OCI-LY1 (cell line): ENCODE data around the gene EXTL2.

ENCODE experiments used
- H2AFZ ChIP-seq: fragments of 200-600 bp; sonication (generic), shearing (Covaris generic); 2 replicates; pipeline ENCODE4 v1.6.0; 2014; ENCODE audit warnings: antibody characterized with exemption, mild to moderate bottlenecking, low read length
- H3F3A ChIP-seq: fragments of 200-600 bp; sonication (generic), shearing (Covaris generic); 2 replicates; pipeline ENCODE4 v1.6.0; 2014; ENCODE audit warnings: mild to moderate bottlenecking, antibody characterized with exemption, low read length, moderate library complexity; ENCODE audit not compliant: insufficient read depth
- H3K27ac ChIP-seq: fragments of 200-600 bp; sonication (generic); 2 replicates; pipeline ENCODE4 v1.5.1; 2014; ENCODE audit warnings: low read length, mixed run types, mild to moderate bottlenecking, low read depth; ENCODE audit not compliant: poor library complexity, severe bottlenecking
- H3K27me3 ChIP-seq: fragments of 200-600 bp; sonication (generic); 2 replicates; pipeline ENCODE4 v1.6.0; 2014; ENCODE audit warnings: antibody characterized with exemption, mild to moderate bottlenecking, low read length, moderate library complexity; ENCODE audit not compliant: insufficient read depth
- H3K36me3 ChIP-seq: fragments of 200-600 bp; sonication (generic); 2 replicates; pipeline ENCODE4 v1.6.1; 2014; ENCODE audit warnings: mild to moderate bottlenecking, antibody characterized with exemption, low read length, moderate library complexity, mixed read lengths; ENCODE audit not compliant: insufficient read depth
- H3K4me1 ChIP-seq: fragments of 200-600 bp; sonication (generic); 2 replicates; pipeline ENCODE4 v1.5.1; 2014; ENCODE audit warnings: mild to moderate bottlenecking, low read length, moderate library complexity; ENCODE audit not compliant: insufficient read depth, severe bottlenecking
- H3K4me2 ChIP-seq: fragments of 200-600 bp; sonication (generic), shearing (Covaris generic); 2 replicates; pipeline ENCODE4 v1.6.1; 2014; ENCODE audit warnings: low read length
- H3K4me3 ChIP-seq: fragments of 200-600 bp; sonication (generic); 2 replicates; pipeline ENCODE4 v1.5.1; 2014; ENCODE audit warnings: low read length, low read depth, mild to moderate bottlenecking, mixed read lengths; ENCODE audit not compliant: poor library complexity, severe bottlenecking
- H3K79me2 ChIP-seq: fragments of 200-600 bp; shearing (Covaris generic); 2 replicates; pipeline ENCODE4 v1.6.1; 2016; ENCODE audit warnings: mixed run types, low read length, mixed read lengths; ENCODE audit not compliant: insufficient read depth
- H3K9ac ChIP-seq: fragments of 200-600 bp; sonication (generic), shearing (Covaris generic); 2 replicates; pipeline ENCODE4 v1.6.1; 2014; ENCODE audit warnings: mild to moderate bottlenecking, low read length, mixed read lengths
- H3K9me2 ChIP-seq: fragments of 200-600 bp; sonication (generic), shearing (Covaris generic); 2 replicates; pipeline ENCODE4 v1.6.1; 2014; ENCODE audit warnings: low read depth, mild to moderate bottlenecking, low read length, mixed read lengths
- H3K9me3 ChIP-seq: fragments of 200-600 bp; shearing (Covaris generic); 2 replicates; pipeline ENCODE4 v1.6.1; 2014; ENCODE audit warnings: low read length, mixed read lengths
- H4K20me1 ChIP-seq: fragments of 200-600 bp; sonication (generic), shearing (Covaris generic); 2 replicates; pipeline ENCODE4 v1.6.0; 2016; ENCODE audit warnings: mild to moderate bottlenecking, low read length; ENCODE audit not compliant: insufficient read depth
- EZH2 ChIP-seq: fragments of 200-600 bp; sonication (generic), shearing (Covaris generic); IDR thresholded peaks from 2 replicates; pipeline ENCODE4 v1.8.0; 2017; ENCODE audit warnings: borderline replicate concordance, mixed run types, mild to moderate bottlenecking, antibody characterized with exemption, low read length, moderate library complexity, mixed read lengths
- TF ChIP-seq, protein P1 (sequence below): fragments of 200-600 bp; sonication (generic), shearing (Covaris generic); IDR thresholded peaks from 2 replicates; pipeline ENCODE4 v1.5.1; 2017; ENCODE audit warnings: mild to moderate bottlenecking, antibody characterized with exemption, low read length, moderate library complexity, mixed read lengths

EXTL2 gene

DNA sequence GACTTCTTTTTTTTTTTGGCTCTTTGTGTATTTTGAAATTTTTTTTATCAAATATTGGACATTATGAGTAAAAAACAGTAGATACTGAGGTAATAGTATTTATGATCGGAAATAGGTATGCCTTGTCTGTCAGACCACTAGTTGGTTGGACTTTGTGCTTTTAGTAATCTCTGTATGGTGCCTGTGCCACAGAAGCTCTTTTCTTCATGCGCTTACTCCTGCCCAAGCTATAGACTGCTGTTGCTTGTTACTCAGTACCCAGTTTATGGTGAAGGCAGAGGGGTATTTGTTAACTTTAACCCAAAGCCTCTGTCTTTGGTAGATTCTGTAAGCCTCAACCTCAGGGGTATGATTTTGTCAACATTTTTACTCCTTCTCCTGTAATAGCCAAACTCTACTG lies 9.9 kb upstream of the EXTL2 start:
- Histone ChIP-seq H3K27ac (no peak overlapping the region), H3F3A (no peaks in the 10 kb centered on the region; the same call in 1 of the 2 replicates), H3K4me1 (no peaks in the 10 kb centered on the region), H3K27me3 (no peaks in the 10 kb centered on the region), H3K36me3 (peaks cover 74% of the 10 kb centered on the region), H3K4me2 (no peak overlapping the region), H3K9me3 (no peaks in the 10 kb centered on the region), H3K9ac (no peak overlapping the region), H4K20me1 (no peaks in the 10 kb centered on the region), H2AFZ (no peak overlapping the region), H3K9me2 (no peaks in the 10 kb centered on the region), H3K4me3 (no peak overlapping the region), H3K79me2 (no peaks in the 10 kb centered on the region)
- TF ChIP-seq, protein P1, sequence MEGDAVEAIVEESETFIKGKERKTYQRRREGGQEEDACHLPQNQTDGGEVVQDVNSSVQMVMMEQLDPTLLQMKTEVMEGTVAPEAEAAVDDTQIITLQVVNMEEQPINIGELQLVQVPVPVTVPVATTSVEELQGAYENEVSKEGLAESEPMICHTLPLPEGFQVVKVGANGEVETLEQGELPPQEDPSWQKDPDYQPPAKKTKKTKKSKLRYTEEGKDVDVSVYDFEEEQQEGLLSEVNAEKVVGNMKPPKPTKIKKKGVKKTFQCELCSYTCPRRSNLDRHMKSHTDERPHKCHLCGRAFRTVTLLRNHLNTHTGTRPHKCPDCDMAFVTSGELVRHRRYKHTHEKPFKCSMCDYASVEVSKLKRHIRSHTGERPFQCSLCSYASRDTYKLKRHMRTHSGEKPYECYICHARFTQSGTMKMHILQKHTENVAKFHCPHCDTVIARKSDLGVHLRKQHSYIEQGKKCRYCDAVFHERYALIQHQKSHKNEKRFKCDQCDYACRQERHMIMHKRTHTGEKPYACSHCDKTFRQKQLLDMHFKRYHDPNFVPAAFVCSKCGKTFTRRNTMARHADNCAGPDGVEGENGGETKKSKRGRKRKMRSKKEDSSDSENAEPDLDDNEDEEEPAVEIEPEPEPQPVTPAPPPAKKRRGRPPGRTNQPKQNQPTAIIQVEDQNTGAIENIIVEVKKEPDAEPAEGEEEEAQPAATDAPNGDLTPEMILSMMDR = no peak
- TF ChIP-seq EZH2 = no peak

DNA sequence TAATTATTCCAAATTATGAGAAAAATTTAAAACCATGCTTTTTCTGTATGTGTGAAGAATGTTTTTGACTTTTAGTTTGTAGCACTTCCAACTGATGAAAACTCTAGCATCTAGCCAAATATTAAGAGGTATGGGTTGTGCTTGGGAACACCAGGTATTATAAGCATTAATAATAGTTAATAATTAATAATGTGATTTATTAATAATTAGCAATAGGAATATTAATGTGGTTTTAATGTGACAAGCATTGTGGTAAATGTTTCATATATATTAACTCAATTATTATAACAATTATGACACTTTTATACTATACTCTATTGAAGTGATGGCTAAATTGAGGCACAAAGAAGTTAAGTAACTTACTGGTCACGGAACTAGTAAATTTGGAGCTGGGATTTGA lies 9.1 kb upstream of the EXTL2 start:
- Histone ChIP-seq H3K4me2 (no peak overlapping the region), H3K79me2 (no peaks in the 10 kb centered on the region)

DNA sequence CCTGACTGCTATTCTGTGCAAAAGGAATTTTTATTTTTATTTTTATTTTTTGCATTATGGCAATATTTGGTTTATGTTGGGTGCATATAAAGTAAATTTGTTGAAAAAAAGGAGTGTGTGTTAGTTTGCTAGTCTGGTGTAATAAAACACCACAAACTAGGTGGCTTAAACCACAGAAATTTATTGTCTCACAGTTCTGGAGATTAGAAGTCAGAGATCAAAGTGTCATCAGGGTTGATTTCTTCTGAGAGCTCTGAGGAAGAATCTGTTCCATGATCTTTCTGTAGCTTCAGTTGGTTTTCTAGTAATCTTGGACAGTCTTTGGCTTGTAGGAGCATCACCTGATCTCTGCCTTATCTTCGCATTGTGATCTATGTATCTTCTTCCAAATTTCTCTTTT lies 7.7 kb upstream of the EXTL2 start:
- Histone ChIP-seq H3K36me3 (peaks cover 68% of the 10 kb centered on the region), H3F3A (no peaks in the 10 kb centered on the region; the same call in 1 of the 2 replicates)
- TF ChIP-seq EZH2 = no peak
- TF ChIP-seq, protein P1 = no peak

More for the DNA sequence above, 9.1 kb upstream of the EXTL2 start:
- Histone ChIP-seq H3K4me3 (no peak overlapping the region), H3K27ac (no peak overlapping the region), H3F3A (no peaks in the 10 kb centered on the region; the same call in 1 of the 2 replicates), H3K27me3 (no peaks in the 10 kb centered on the region), H3K36me3 (peaks cover 75% of the 10 kb centered on the region), H3K9me3 (no peaks in the 10 kb centered on the region), H3K4me1 (no peaks in the 10 kb centered on the region), H2AFZ (no peak overlapping the region), H3K9ac (no peak overlapping the region), H4K20me1 (no peaks in the 10 kb centered on the region), H3K9me2 (no peaks in the 10 kb centered on the region)
- TF ChIP-seq, protein P1 = no peak
- no peak for TF ChIP-seq EZH2

More for the DNA sequence above, 7.7 kb upstream of the EXTL2 start:
- Histone ChIP-seq H3K9me2 (no peaks in the 10 kb centered on the region), H3K9ac (no peak overlapping the region), H3K27me3 (no peaks in the 10 kb centered on the region), H4K20me1 (no peaks in the 10 kb centered on the region), H3K9me3 (no peaks in the 10 kb centered on the region), H2AFZ (no peak overlapping the region), H3K27ac (no peak overlapping the region), H3K4me1 (peaks cover 3% of the 10 kb centered on the region), H3K4me3 (no peak overlapping the region), H3K79me2 (no peaks in the 10 kb centered on the region), H3K4me2 (no peak overlapping the region)
